ENCODE results near the gene ADH1B. TPM values are rescaled to one million over a fixed set of nuclear protein-coding genes. Genes with fewer than 3 reads are reported as not detected.
"Not testable (repeated sequence)": the region's sequence is repeated elsewhere in the genome, so short reads cannot be mapped to it uniquely, and the experiment has no call there.

ADH1B gene
- total RNA-seq, 3 donors from 2014 or later (not counting 1 experiment from before 2014, with no cell fraction given), result not detected

DNA sequence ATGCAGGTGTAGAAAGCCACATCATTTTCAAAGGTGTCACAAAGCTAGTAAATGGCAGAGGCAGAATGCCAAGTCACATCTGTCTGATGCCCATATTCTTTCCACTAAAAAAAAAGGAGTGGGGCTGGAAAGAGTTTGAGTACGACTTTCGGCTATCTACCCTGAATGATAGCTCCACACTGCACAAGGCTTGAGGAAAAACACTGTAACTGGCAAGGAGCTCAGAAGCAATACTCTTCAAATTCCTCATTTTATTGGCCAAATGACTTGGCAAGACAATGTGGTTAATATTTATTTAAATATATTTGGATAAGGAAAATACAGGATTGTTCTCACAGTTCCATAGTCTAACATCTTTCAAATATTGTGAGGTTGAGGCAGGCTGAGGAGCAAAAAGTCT lies 36.7 kb upstream of the ADH1B start:
- intact Hi-C loops (cut with micrococcal nuclease), result no loop called here
- DNase-seq (no peak), ATAC-seq (no peak)
- Histone ChIP-seq H3K27me3 (ENCODE audit: control insufficient read depth, insufficient read depth, low read length) (no peaks in the 10 kb centered on the region), H3K9me3 (ENCODE audit: control insufficient read depth, insufficient read depth, low read length) (no peaks in the 10 kb centered on the region), H3K36me3 (ENCODE audit: control insufficient read depth, insufficient read depth, low read length) (no peaks in the 10 kb centered on the region), H3K27ac (ENCODE audit: low read length) (no peak overlapping the region), H3K4me3 (ENCODE audit: low read length) (no peak overlapping the region), H3K4me1 (ENCODE audit: control insufficient read depth, insufficient read depth, low read length) (peaks cover 3% of the 10 kb centered on the region)
- no peaks in the 10 kb centered on the region for H3K36me3 Mint-ChIP-seq
- no peak overlapping the region for H3K27ac Mint-ChIP-seq
- TF ChIP-seq, protein P1, sequence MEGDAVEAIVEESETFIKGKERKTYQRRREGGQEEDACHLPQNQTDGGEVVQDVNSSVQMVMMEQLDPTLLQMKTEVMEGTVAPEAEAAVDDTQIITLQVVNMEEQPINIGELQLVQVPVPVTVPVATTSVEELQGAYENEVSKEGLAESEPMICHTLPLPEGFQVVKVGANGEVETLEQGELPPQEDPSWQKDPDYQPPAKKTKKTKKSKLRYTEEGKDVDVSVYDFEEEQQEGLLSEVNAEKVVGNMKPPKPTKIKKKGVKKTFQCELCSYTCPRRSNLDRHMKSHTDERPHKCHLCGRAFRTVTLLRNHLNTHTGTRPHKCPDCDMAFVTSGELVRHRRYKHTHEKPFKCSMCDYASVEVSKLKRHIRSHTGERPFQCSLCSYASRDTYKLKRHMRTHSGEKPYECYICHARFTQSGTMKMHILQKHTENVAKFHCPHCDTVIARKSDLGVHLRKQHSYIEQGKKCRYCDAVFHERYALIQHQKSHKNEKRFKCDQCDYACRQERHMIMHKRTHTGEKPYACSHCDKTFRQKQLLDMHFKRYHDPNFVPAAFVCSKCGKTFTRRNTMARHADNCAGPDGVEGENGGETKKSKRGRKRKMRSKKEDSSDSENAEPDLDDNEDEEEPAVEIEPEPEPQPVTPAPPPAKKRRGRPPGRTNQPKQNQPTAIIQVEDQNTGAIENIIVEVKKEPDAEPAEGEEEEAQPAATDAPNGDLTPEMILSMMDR (IDR thresholded peaks at IDR 0.05), result no peak
- peaks cover 0 to 2% of the 10 kb centered on the region in 2 donors for H3K27me3 Mint-ChIP-seq (ENCODE audit: low read depth in 2 of 2)
- peaks cover 11 to 17% of the 10 kb centered on the region in 2 donors for H3K4me1 Mint-ChIP-seq
- no peak overlapping the region for H3K4me3 Mint-ChIP-seq
- 83% methylated on average over 1 of the region's 2 CpGs for WGBS (ENCODE audit: insufficient coverage)
- peaks cover 3 to 7% of the 10 kb centered on the region in 2 donors for H3K9me3 Mint-ChIP-seq

DNA sequence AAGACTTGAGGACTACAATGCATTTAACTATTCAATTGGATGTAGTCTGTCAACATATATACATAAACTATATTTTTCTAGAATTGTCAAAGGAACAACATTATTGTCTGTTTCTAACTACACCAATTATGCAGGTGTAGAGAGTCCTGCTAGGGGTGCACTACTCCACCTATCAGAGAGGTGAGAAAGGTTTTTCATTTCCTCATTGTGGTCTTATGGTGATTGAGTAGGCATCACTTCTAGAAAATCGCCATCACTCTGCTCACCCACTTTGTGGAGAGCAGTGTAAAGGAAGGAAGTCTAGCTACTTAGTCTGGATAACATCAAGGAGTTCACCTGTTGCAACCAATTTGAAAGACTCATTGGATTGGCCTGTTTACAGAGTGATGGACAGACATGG lies 35.8 kb upstream of the ADH1B start:
- WGBS (ENCODE audit: insufficient coverage), result no CpG with 5 or more reads among the region's 1 CpG
- Mint-ChIP-seq H3K4me3 (no peak overlapping the region), H3K9me3 (peaks cover 3 to 9% of the 10 kb centered on the region in 2 donors), H3K27me3 (ENCODE audit: low read depth in 2 of 2) (peaks cover 0 to 2% of the 10 kb centered on the region in 2 donors), H3K27ac (no peak overlapping the region), H3K4me1 (peaks cover 11 to 21% of the 10 kb centered on the region in 2 donors), H3K36me3 (no peaks in the 10 kb centered on the region)
- peak in 1 of 3 donors; percentile 20 for ATAC-seq
- intact Hi-C loops (cut with micrococcal nuclease), result no loop called here
- Histone ChIP-seq H3K4me3 (ENCODE audit: low read length) (no peak overlapping the region), H3K4me1 (ENCODE audit: control insufficient read depth, insufficient read depth, low read length) (peaks cover 3% of the 10 kb centered on the region), H3K9me3 (ENCODE audit: control insufficient read depth, insufficient read depth, low read length) (no peaks in the 10 kb centered on the region), H3K36me3 (ENCODE audit: control insufficient read depth, insufficient read depth, low read length) (no peaks in the 10 kb centered on the region), H3K27me3 (ENCODE audit: control insufficient read depth, insufficient read depth, low read length) (no peaks in the 10 kb centered on the region), H3K27ac (ENCODE audit: low read length) (no peak overlapping the region)
- TF ChIP-seq, protein P1 (IDR thresholded peaks at IDR 0.05), result no peak
- no peak for DNase-seq

DNA sequence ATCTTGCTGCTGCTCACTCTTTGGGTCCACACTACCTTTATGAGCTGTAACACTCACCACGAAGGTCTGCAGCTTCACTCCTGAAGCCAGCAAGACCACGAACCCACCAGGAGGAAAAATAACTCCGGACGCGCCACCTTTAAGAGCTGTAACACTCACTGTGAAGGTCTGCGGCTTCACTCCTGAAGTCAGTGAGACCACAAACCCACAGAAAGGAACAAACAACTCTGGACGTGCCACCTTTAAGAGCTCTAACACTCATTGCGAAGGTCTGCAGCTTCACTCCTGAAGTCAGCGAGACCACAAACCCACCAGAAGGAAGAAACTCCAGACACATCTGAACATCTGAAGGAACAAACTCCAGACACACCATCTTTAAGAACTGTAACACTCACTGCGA lies 34.9 kb upstream of the ADH1B start:
- H3K4me3 ChIP-seq (ENCODE audit: low read length), result not testable (repeated sequence)

DNA sequence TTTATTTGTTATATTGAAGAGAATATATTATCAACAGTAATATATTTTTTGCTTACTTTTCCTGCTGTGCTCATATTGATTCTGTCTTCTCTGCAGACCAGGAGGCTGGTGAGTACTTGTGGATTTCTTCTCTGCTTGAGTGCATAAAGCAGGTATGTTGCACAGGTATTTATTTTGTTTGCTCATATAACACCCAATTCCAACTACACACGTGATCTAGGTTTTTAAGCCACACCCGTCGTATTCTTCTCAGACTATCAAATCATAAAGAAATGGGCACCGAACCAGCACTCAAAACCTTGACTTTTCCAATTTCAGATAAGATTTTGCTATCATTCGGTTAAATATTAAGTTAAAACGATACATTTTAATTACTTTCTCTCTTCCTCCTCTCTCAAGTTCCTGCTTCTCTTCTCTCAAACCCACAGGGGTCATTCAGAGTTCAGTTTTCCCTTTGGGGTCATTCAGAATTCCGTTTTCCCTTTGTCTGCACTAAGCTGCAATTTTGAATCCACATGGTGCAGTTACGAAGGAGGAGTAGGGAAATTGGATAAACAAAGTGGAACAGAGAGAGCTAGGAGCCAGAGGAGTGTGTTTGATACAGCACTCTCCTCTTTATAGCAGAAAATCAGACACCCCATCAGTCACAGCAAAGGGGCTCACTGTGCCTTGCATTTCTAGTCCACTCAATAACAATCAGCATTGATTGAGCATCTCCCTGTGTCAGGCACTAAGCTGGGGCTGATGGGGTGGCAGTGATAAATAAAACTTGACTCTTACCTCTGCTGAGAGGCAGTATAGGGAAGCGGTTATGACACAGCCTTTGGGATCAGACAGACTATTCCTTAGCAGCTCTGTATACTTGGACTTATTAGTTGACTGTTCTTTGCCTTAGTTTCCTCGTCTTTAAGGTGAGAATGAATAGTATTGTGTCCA lies 31.7 kb upstream of the ADH1B start, which contains the start of gene ADH1C:
TSS of gene ADH1C (minus strand) at position 145 of the 936 bp plus-strand sequence. CDS start at position 74, 71 bp downstream.
- ATAC-seq, result no peak
- intact Hi-C loops (cut with micrococcal nuclease), result no loop called here
- H3K27me3 Mint-ChIP-seq (ENCODE audit: low read depth in 2 of 2), result peaks cover 0 to 2% of the 10 kb centered on the region in 2 donors

More for the DNA sequence above, 34.9 kb upstream of the ADH1B start:
- H3K27ac ChIP-seq (ENCODE audit: low read length); H3K27me3 ChIP-seq (ENCODE audit: control insufficient read depth, insufficient read depth, low read length); intact Hi-C loops (cut with micrococcal nuclease); H3K27ac Mint-ChIP-seq; H3K4me1 ChIP-seq (ENCODE audit: control insufficient read depth, insufficient read depth, low read length); H3K27me3 Mint-ChIP-seq (ENCODE audit: low read depth in 2 of 2); H3K36me3 Mint-ChIP-seq; ATAC-seq; H3K9me3 ChIP-seq (ENCODE audit: control insufficient read depth, insufficient read depth, low read length); H3K9me3 Mint-ChIP-seq; DNase-seq; H3K36me3 ChIP-seq (ENCODE audit: control insufficient read depth, insufficient read depth, low read length): not testable (repeated sequence)
- H3K4me3 Mint-ChIP-seq, result peak overlapping the region; percentile 58
- peaks cover 11 to 21% of the 10 kb centered on the region in 2 donors for H3K4me1 Mint-ChIP-seq
- 42% methylated on average over 9 of the region's 10 CpGs for WGBS (ENCODE audit: insufficient coverage)

More for the DNA sequence above, 31.7 kb upstream of the ADH1B start, which contains the start of gene ADH1C:
- no peaks in the 10 kb centered on the region for H3K36me3 ChIP-seq (ENCODE audit: control insufficient read depth, insufficient read depth, low read length)
- 69% methylated on average over 8 of the region's 10 CpGs for WGBS (ENCODE audit: insufficient coverage)
- no peak within 1 kb of the TSS for H3K27ac ChIP-seq (ENCODE audit: low read length)
- TF ChIP-seq, protein P1 (IDR thresholded peaks at IDR 0.05), result no peak
- no peaks in the 10 kb centered on the region for H3K9me3 ChIP-seq (ENCODE audit: control insufficient read depth, insufficient read depth, low read length)
- peaks cover 3% of the 10 kb centered on the region for H3K4me1 ChIP-seq (ENCODE audit: control insufficient read depth, insufficient read depth, low read length)
- Mint-ChIP-seq H3K4me3 (no peak within 1 kb of the TSS), H3K36me3 (no peaks in the 10 kb centered on the region), H3K4me1 (peaks cover 11 to 21% of the 10 kb centered on the region in 2 donors), H3K27ac (no peak within 1 kb of the TSS), H3K9me3 (peaks cover 5 to 12% of the 10 kb centered on the region in 2 donors)
- no peak within 1 kb of the TSS for H3K4me3 ChIP-seq (ENCODE audit: low read length)
- no peak for DNase-seq
- no peaks in the 10 kb centered on the region for H3K27me3 ChIP-seq (ENCODE audit: control insufficient read depth, insufficient read depth, low read length)
